ENCODE results near the gene SUPT4H1.

SUPT4H1 gene

DNA sequence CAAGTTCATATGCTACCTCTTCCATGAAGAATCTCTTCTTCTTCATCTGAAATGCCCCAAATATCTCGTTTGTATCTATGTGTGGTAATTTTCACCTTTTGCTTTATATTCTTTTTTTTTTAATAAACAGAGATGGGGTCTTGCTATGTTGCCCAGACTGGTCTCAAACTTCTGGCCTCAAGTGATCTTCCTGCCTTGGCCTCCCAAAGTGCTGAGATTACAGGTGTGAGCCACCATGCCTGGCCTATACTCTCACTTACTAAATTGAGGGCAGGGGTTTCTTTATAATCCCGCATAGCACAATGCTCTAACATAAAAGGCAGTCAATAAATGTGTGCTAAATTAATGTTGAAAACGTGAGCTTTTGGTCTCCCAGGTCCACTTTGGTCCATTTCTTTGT lies 34.7 kb upstream of the SUPT4H1 start:
- H3K4me3 ChIP-seq (ENCODE audit: low read depth, low read length) = no peak overlapping the region
- no peak for TF ChIP-seq CTCF (IDR thresholded peaks at IDR 0.05; ENCODE audit: insufficient read depth, low read length, missing control alignments)
- POLR2A ChIA-PET = no interaction called here
- CTCF ChIA-PET = no interaction called here
- DNase-seq (ENCODE audit: low read depth, low spot score) = no peak

GRCh38 chr17:58385359-58385899 lies 33.4 kb upstream of the SUPT4H1 start:
- POLR2A ChIA-PET = no interaction called here
- TF ChIP-seq CTCF (IDR thresholded peaks at IDR 0.05; ENCODE audit: insufficient read depth, low read length, missing control alignments) = no peak
- CTCF ChIA-PET = interaction anchor here (2.4 kb wide), 1 partner anchor 68 kb away, joined by 9 read pairs; no protein-coding TSS in a partner anchor
- H3K4me3 ChIP-seq (ENCODE audit: low read depth, low read length) = no peak overlapping the region
- DNase-seq (ENCODE audit: low read depth, low spot score) = no peak

GRCh38 chr17:58384897-58385296 lies 32.9 kb upstream of the SUPT4H1 start:
- no peak for DNase-seq (ENCODE audit: low read depth, low spot score)
- no peak overlapping the region for H3K4me3 ChIP-seq (ENCODE audit: low read depth, low read length)
- POLR2A ChIA-PET = no interaction called here
- CTCF ChIA-PET = interaction anchor here (1.6 to 2.4 kb wide), 2 partner anchors 10 to 67 kb away, joined by 4 to 9 read pairs; no protein-coding TSS in a partner anchor
- TF ChIP-seq CTCF (IDR thresholded peaks at IDR 0.05; ENCODE audit: insufficient read depth, low read length, missing control alignments) = no peak

DNA sequence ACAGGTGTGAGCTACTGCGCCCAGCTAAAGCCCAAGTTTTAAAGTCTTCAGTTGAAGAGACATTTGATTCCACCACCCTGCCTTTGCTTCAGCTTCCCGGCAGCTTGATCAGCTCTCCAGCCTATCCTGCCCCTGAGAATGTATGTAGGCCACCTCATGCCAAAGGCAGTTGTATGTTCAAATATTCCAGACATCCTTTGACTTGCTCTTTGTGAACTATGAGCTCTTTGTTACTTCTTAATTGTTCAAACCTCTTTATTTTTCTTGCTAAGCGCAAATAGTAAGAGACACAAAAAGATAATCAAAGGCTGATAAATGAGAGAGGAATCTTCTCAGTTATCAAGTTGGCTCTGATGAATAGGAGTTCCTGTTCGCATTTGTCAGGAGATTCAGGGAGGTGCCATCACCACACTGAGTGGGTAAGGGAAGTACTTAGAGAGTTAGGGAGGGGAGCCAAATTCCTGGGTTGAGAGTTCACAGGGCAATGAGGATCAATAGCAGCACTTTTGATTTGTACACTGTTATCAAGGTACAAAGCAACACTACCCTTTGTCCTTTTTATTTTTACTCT lies 32.0 kb upstream of the SUPT4H1 start:
- TF ChIP-seq CTCF (IDR thresholded peaks at IDR 0.05; ENCODE audit: insufficient read depth, low read length, missing control alignments) = no peak
- H3K4me3 ChIP-seq (ENCODE audit: low read depth, low read length) = no peak overlapping the region
- POLR2A ChIA-PET = no interaction called here
- DNase-seq (ENCODE audit: low read depth, low spot score) = no peak
- CTCF ChIA-PET = interaction anchor here (1.6 to 2.4 kb wide), 2 partner anchors 11 to 66 kb away, joined by 4 to 9 read pairs; no protein-coding TSS in a partner anchor

- ChIA-PET POLR2A (no interaction called here), CTCF (no interaction called here)
- no peak overlapping the region for H3K4me3 ChIP-seq (ENCODE audit: low read depth, low read length)
- TF ChIP-seq CTCF (IDR thresholded peaks at IDR 0.05; ENCODE audit: insufficient read depth, low read length, missing control alignments) = no peak
- DNase-seq (ENCODE audit: low read depth, low spot score) = no peak
Measured at GRCh38 chr17:58382872-58383242, 30.9 kb upstream of the SUPT4H1 start.

DNA sequence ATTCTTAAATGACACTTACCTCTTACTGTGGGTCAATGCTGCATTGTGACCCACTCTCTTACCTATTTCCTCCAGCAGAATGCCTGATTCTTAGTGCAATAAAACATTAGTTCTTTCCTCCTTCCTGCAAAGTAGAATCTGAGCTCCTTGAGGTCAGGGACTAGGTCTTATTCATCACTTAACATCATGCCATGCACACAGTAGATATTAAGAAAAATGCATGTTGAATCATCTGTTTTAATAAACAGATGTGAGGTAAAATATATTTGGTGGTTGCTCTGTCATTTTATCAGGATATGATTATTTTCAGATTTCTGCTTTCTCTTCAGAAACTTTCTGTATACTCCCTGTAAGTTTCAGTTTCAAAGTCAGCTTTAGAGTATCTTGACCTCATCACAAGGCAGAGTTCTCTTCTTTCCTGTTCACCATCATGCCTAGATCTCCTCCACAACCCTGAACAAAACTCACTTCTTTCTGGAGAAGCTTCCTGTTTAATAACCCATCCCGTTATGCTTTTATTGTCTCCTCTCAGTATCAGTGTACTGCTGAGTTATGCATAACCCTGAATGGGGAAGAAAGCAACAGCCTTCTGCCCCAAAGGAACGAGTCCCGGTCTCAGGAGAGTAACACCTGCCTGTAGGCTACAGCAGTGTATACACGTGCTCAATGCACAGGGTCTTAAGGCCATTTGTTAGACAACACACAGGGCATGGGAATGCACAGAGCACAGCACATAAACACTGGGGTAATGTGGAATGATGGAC lies 30.3 kb upstream of the SUPT4H1 start:
- no peak for DNase-seq (ENCODE audit: low read depth, low spot score)
- H3K4me3 ChIP-seq (ENCODE audit: low read depth, low read length) = no peak overlapping the region
- no peak for TF ChIP-seq CTCF (IDR thresholded peaks at IDR 0.05; ENCODE audit: insufficient read depth, low read length, missing control alignments)
- ChIA-PET CTCF (interaction anchor here (1.1 to 1.2 kb wide), 2 partner anchors 35 to 65 kb away, joined by 3 to 4 read pairs; partner anchors contain the start of gene RNF43), POLR2A (no interaction called here)

Measured in AG04449 (cell line).